Mesenchymal stem cell (in vitro differentiated cells and primary cell): Measurements from ENCODE around the gene NOTCH1.

Experiments used
- DNase-seq: peaks from one replicate; pipeline ENCODE4 v3.0.0-alpha.2; 2013
- H2AFZ ChIP-seq: one replicate; pipeline ENCODE4 v1.6.1; 2013; ENCODE audit warnings: low read depth, mild to moderate bottlenecking, control low read depth, inconsistent platforms, low read length, moderate library complexity
- H2AK5ac ChIP-seq: 2 replicates; pipeline ENCODE4 v1.6.1; 2013; ENCODE audit warnings: low read length, moderate library complexity, mild to moderate bottlenecking, inconsistent platforms; ENCODE audit not compliant: severe bottlenecking
- H2BK120ac ChIP-seq: one replicate; pipeline ENCODE4 v1.6.1; 2013; ENCODE audit warnings: low read depth, mild to moderate bottlenecking, inconsistent platforms, low read length, moderate library complexity
- H2BK12ac ChIP-seq, 2 experiments: one replicate each; pipeline ENCODE4 v1.6.1; 2013; ENCODE audit warnings: inconsistent platforms in 2 of 2, low read length in 2 of 2, mild to moderate bottlenecking in 2 of 2, moderate library complexity in 2 of 2, control low read depth in 1 of 2
- H2BK15ac ChIP-seq: one replicate; pipeline ENCODE4 v1.6.1; 2013; ENCODE audit warnings: mild to moderate bottlenecking, low read depth, inconsistent platforms; ENCODE audit not compliant: poor library complexity, severe bottlenecking
- H2BK5ac ChIP-seq: 2 replicates; pipeline ENCODE4 v1.6.1; 2013; ENCODE audit warnings: low read depth, mild to moderate bottlenecking, low read length, control low read depth, inconsistent platforms; ENCODE audit not compliant: poor library complexity, severe bottlenecking
- H3K14ac ChIP-seq, 2 experiments: one replicate each; pipeline ENCODE4 v1.6.1; 2013; ENCODE audit warnings: inconsistent platforms in 2 of 2, low read length in 2 of 2, control low read depth in 1 of 2, mild to moderate bottlenecking in 1 of 2, moderate library complexity in 1 of 2
- H3K18ac ChIP-seq, 2 experiments: one replicate each; pipeline ENCODE4 v1.6.1; 2013; ENCODE audit warnings: inconsistent platforms in 2 of 2, low read length in 2 of 2, control low read depth in 1 of 2, low read depth in 1 of 2, mild to moderate bottlenecking in 1 of 2
- H3K23ac ChIP-seq, 2 experiments: one replicate each; pipeline ENCODE4 v1.6.1; 2013; ENCODE audit warnings: inconsistent platforms in 2 of 2, low read length in 2 of 2, mild to moderate bottlenecking in 2 of 2, moderate library complexity in 2 of 2, control low read depth in 1 of 2
- H3K27ac ChIP-seq: 2 replicates; pipeline ENCODE4 v1.5.1; 2013; ENCODE audit warnings: mild to moderate bottlenecking, moderate library complexity, low read length, control low read depth, inconsistent platforms; ENCODE audit not compliant: poor library complexity, severe bottlenecking
- H3K27me3 ChIP-seq, 2 experiments: 2 replicates each; pipeline versions ENCODE4 v1.6.1 to v1.7.0; 2013; ENCODE audit warnings: low read length in 2 of 2, mild to moderate bottlenecking in 2 of 2, moderate library complexity in 2 of 2, control low read depth in 1 of 2, inconsistent platforms in 1 of 2; ENCODE audit not compliant: control insufficient read depth in 1 of 2, insufficient read depth in 1 of 2
- H3K36me3 ChIP-seq, 2 experiments: 2 replicates each; pipeline versions ENCODE4 v1.6.1 to v1.7.0; 2013; ENCODE audit warnings: low read length in 2 of 2, control low read depth in 1 of 2, inconsistent platforms in 1 of 2, low read depth in 1 of 2, mild to moderate bottlenecking in 1 of 2; ENCODE audit not compliant: insufficient read depth in 2 of 2, control insufficient read depth in 1 of 2
- H3K4ac ChIP-seq, 2 experiments: one replicate each; pipeline ENCODE4 v1.6.1; 2013; ENCODE audit warnings: inconsistent platforms in 2 of 2, low read length in 2 of 2, mild to moderate bottlenecking in 2 of 2, moderate library complexity in 2 of 2, control low read depth in 1 of 2, low read depth in 1 of 2
- H3K4me1 ChIP-seq: 2 replicates; pipeline ENCODE4 v1.6.1; 2013; ENCODE audit warnings: low read depth, low read length, control low read depth; ENCODE audit not compliant: control insufficient read depth, insufficient read depth
- H3K4me2 ChIP-seq: 2 replicates; pipeline ENCODE4 v1.6.1; 2013; ENCODE audit warnings: low read length, mild to moderate bottlenecking, inconsistent platforms; ENCODE audit not compliant: poor library complexity, severe bottlenecking
- H3K4me3 ChIP-seq, 2 experiments: 2 replicates each; pipeline versions ENCODE4 v1.5.1 to v1.7.0; 2013; ENCODE audit warnings: low read length in 2 of 2, mild to moderate bottlenecking in 2 of 2, control low read depth in 1 of 2, low read depth in 1 of 2; ENCODE audit not compliant: insufficient read depth in 1 of 2
- H3K79me1 ChIP-seq: replicated peaks from 2 replicates; pipeline ENCODE4 v1.6.1; 2013; ENCODE audit warnings: mild to moderate bottlenecking, control low read depth, low read length, inconsistent platforms; ENCODE audit not compliant: poor library complexity, severe bottlenecking
- H3K9ac ChIP-seq: 2 replicates; pipeline ENCODE4 v1.7.0; 2013; ENCODE audit warnings: mild to moderate bottlenecking, low read length, moderate library complexity
- H3K9me3 ChIP-seq: 2 replicates; pipeline ENCODE4 v1.7.0; 2013; ENCODE audit warnings: mild to moderate bottlenecking, low read length; ENCODE audit not compliant: control insufficient read depth
- H4K8ac ChIP-seq: one replicate; pipeline ENCODE4 v1.6.1; 2013; ENCODE audit warnings: inconsistent platforms, mild to moderate bottlenecking, low read length, moderate library complexity
- H4K91ac ChIP-seq: one replicate; pipeline ENCODE4 v1.6.1; 2013; ENCODE audit warnings: mild to moderate bottlenecking, low read length, inconsistent platforms
- WGBS: methylation state at CpG from one replicate; pipeline ENCODE4 v1.1.7; 2013; ENCODE audit warnings: mixed read lengths; 5-methylcytosine and 5-hydroxymethylcytosine counted together

The NOTCH1 gene

GRCh38 chr9:136508729-136509500, 36.9 kb downstream of the NOTCH1 start:
- Histone ChIP-seq H2BK120ac (no peak overlapping the region), H3K9me3 (no peaks in the 10 kb centered on the region), H4K91ac (no peak overlapping the region), H2AFZ (no peak overlapping the region), H2BK15ac (no peak overlapping the region), H3K18ac (no peak overlapping the region), H3K27ac (no peak overlapping the region), H3K4me3 (no peak overlapping the region), H2AK5ac (no peak overlapping the region), H4K8ac (no peak overlapping the region), H2BK5ac (no peak overlapping the region), H3K23ac (no peak overlapping the region), H2BK12ac (no peak overlapping the region), H3K4me2 (no peak overlapping the region), H3K14ac (no peak overlapping the region), H3K9ac (no peak overlapping the region), H3K79me1 (peaks cover 8% of the 10 kb centered on the region), H3K4ac (no peak overlapping the region), H3K27me3 (no peaks in the 10 kb centered on the region), H3K4me1 (no peaks in the 10 kb centered on the region), H3K36me3 (peaks cover 29 to 99% of the 10 kb centered on the region in 2 experiments)
- no peak for DNase-seq
- WGBS, result 94% methylated on average over 35 of the region's 37 CpGs

- no peak overlapping the region for H3K4me2 ChIP-seq
- H3K27me3 ChIP-seq, result no peaks in the 10 kb centered on the region
- no peak overlapping the region for H2BK5ac ChIP-seq
- no peak overlapping the region for H3K14ac ChIP-seq
- H3K4me3 ChIP-seq, result no peak overlapping the region
- H3K4ac ChIP-seq, result no peak overlapping the region
- WGBS, result 99% methylated on average over 23 of the region's 23 CpGs
- H3K36me3 ChIP-seq, result peaks cover 25 to 100% of the 10 kb centered on the region in 2 experiments
- H3K4me1 ChIP-seq, result no peaks in the 10 kb centered on the region
- peaks cover 10% of the 10 kb centered on the region for H3K79me1 ChIP-seq
- H2BK15ac ChIP-seq, result no peak overlapping the region
- no peak for DNase-seq
- H3K9ac ChIP-seq, result no peak overlapping the region
- no peak overlapping the region for H4K91ac ChIP-seq
- H3K18ac ChIP-seq, result no peak overlapping the region
- no peak overlapping the region for H2AK5ac ChIP-seq
- no peak overlapping the region for H2BK120ac ChIP-seq
- no peak overlapping the region for H4K8ac ChIP-seq
- no peak overlapping the region for H3K23ac ChIP-seq
- H3K27ac ChIP-seq, result no peak overlapping the region
- no peak overlapping the region for H2BK12ac ChIP-seq
- no peaks in the 10 kb centered on the region for H3K9me3 ChIP-seq
- H2AFZ ChIP-seq, result no peak overlapping the region
Measured at GRCh38 chr9:136507992-136508375, 37.9 kb downstream of the NOTCH1 start.

GRCh38 chr9:136507221-136507991, 38.4 kb downstream of the NOTCH1 start:
- H4K91ac ChIP-seq, result no peak overlapping the region
- H3K4me2 ChIP-seq, result no peak overlapping the region
- H3K23ac ChIP-seq, result no peak overlapping the region
- no peak overlapping the region for H3K9ac ChIP-seq
- no peak overlapping the region for H4K8ac ChIP-seq
- no peak overlapping the region for H2AK5ac ChIP-seq
- H2BK5ac ChIP-seq, result no peak overlapping the region
- H3K27me3 ChIP-seq, result no peaks in the 10 kb centered on the region
- H3K4ac ChIP-seq, result no peak overlapping the region
- H3K79me1 ChIP-seq, result peaks cover 9% of the 10 kb centered on the region
- 97% methylated on average over 25 of the region's 28 CpGs for WGBS
- peaks cover 26 to 98% of the 10 kb centered on the region in 2 experiments for H3K36me3 ChIP-seq
- H3K4me1 ChIP-seq, result no peaks in the 10 kb centered on the region
- H3K18ac ChIP-seq, result no peak overlapping the region
- no peak overlapping the region for H3K27ac ChIP-seq
- no peak overlapping the region for H3K4me3 ChIP-seq
- no peak overlapping the region for H2BK15ac ChIP-seq
- H2BK120ac ChIP-seq, result no peak overlapping the region
- no peak overlapping the region for H2BK12ac ChIP-seq
- H3K14ac ChIP-seq, result no peak overlapping the region
- no peak for DNase-seq
- H2AFZ ChIP-seq, result no peak overlapping the region
- no peaks in the 10 kb centered on the region for H3K9me3 ChIP-seq

- no peaks in the 10 kb centered on the region for H3K4me1 ChIP-seq
- no peak overlapping the region for H3K4ac ChIP-seq
- peaks cover 9% of the 10 kb centered on the region for H3K79me1 ChIP-seq
- H3K9me3 ChIP-seq, result no peaks in the 10 kb centered on the region
- no peak overlapping the region for H2AFZ ChIP-seq
- no peak overlapping the region for H2AK5ac ChIP-seq
- no peaks in the 10 kb centered on the region for H3K27me3 ChIP-seq
- DNase-seq, result no peak
- no peak overlapping the region for H3K4me2 ChIP-seq
- no peak overlapping the region for H4K8ac ChIP-seq
- no peak overlapping the region for H3K9ac ChIP-seq
- H2BK5ac ChIP-seq, result no peak overlapping the region
- H3K4me3 ChIP-seq, result no peak overlapping the region
- no peak overlapping the region for H2BK12ac ChIP-seq
- peaks cover 30 to 98% of the 10 kb centered on the region in 2 experiments for H3K36me3 ChIP-seq
- WGBS, result 97% methylated on average over 30 of the region's 30 CpGs
- H2BK15ac ChIP-seq, result no peak overlapping the region
- no peak overlapping the region for H3K23ac ChIP-seq
- no peak overlapping the region for H3K18ac ChIP-seq
- H4K91ac ChIP-seq, result no peak overlapping the region
- H2BK120ac ChIP-seq, result no peak overlapping the region
- H3K27ac ChIP-seq, result no peak overlapping the region
- H3K14ac ChIP-seq, result no peak overlapping the region
Measured at GRCh38 chr9:136506425-136506824, 39.4 kb downstream of the NOTCH1 start.
